ENCODE measurements around the gene ADAP1.
"Not testable (repeated sequence)": the region's sequence is repeated elsewhere in the genome, so short reads cannot be mapped to it uniquely, and the experiment has no call there.

Gene ADAP1

DNA sequence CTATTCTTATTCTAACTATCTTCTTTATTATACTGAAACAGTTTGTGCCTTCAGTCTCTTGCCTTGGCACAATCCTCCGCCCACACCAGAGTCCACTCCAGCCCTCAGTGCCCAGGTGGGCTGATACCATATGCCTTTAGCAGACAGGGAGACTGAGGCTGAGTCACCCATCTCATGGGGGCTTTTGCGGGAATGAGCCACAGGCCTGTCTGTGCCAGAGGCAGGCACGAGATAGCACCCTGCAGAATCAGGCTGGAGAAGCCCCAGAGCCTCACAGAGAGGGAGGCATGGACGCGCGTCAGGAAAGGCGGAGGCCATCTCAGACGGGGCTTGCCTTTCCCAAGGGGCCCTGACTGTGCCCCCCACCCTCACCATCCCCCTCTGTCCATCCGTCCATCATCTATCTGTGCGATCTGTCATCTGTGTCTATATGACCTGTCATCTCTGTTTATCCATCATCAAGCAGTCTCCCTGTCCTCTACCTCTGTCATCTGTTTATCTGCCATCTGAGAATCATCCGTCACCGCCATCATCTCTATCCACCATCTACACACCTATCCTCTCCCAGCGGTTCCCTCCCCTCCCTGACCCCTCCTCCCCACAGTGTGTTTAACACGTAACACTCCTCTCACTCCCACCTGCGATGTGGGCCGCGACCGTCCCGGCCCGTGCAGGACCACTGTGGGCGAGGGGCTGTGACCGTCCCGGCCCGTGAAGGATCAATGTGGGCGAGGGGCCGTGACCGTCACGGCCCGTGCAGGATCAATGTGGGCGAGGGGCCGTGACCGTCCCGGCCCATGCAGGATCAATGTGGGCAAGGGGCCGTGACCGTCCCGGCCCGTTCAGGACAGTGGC is 7.3 kb upstream of the ADAP1 start:
- Histone ChIP-seq H3K79me1 (ENCODE audit: low read length) (no peaks in the 10 kb centered on the region), H2BK120ac (ENCODE audit: insufficient read depth, low read length, poor library complexity) (no peak overlapping the region), H3K23ac (ENCODE audit: low read length) (no peak overlapping the region), H3K27ac (ENCODE audit: low read depth, low read length) (no peak overlapping the region), H3K4me1 (ENCODE audit: control insufficient read depth in 1 of 2, insufficient read depth in 2 of 2, low read length in 2 of 2) (peaks cover 3 to 12% of the 10 kb centered on the region in 2 experiments), H4K12ac (ENCODE audit: low read depth, low read length) (no peak overlapping the region), H3K4me2 (ENCODE audit: low read length) (no peak overlapping the region), H2AK5ac (ENCODE audit: low read length) (no peak overlapping the region), H3K27me3 (ENCODE audit: insufficient read depth, low read length) (no peaks in the 10 kb centered on the region), H3K79me2 (ENCODE audit: control insufficient read depth, insufficient read depth, low read length, poor library complexity) (no peaks in the 10 kb centered on the region), H3K36me3 (ENCODE audit: control insufficient read depth in 1 of 2, insufficient read depth in 2 of 2, low read length in 2 of 2) (peaks cover 2 to 4% of the 10 kb centered on the region in 2 experiments), H3K4ac (ENCODE audit: low read depth, low read length) (no peak overlapping the region), H4K8ac (ENCODE audit: low read depth, low read length) (no peak overlapping the region), H3K4me3 (ENCODE audit: low read depth, low read length) (peak overlapping the region; percentile 4), H3K18ac (ENCODE audit: low read length) (no peak overlapping the region), H3K9me3 (ENCODE audit: insufficient read depth, low read depth, low read length) (no peaks in the 10 kb centered on the region), H2BK12ac (ENCODE audit: low read length) (no peak overlapping the region), H2AFZ (ENCODE audit: insufficient read depth, low read length, poor library complexity) (no peak overlapping the region), H4K91ac (ENCODE audit: low read depth, low read length) (no peak overlapping the region), H3K14ac (ENCODE audit: low read length) (no peak overlapping the region), H2BK5ac (ENCODE audit: low read depth, low read length, poor library complexity) (no peak overlapping the region), H3K9ac (ENCODE audit: low read length) (no peak overlapping the region)
- DNase-seq = no peak
- WGBS (ENCODE audit: extremely low coverage, insufficient coverage, insufficient read length) = no CpG with 5 or more reads among the region's 37 CpGs

DNA sequence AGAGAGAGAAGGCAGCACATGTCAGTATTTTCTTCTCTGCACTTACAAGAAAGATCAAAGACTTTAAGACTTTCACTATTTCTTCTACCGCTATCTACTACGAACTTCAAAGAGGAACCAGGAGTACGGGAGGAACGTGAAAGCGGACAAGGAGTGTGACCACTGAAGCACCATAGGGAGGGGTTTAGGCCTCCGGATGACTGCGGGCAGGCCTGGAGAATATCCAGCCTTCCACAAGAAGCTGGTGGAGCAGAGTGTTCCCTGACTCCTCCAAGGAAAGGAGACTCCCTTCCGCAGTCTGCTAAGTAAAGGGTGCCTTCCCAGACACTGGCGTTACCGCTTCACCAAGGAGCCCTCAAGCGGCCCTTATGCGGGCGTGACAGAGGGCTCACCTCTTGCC is 6.5 kb upstream of the ADAP1 start:
- H4K8ac ChIP-seq (ENCODE audit: low read depth, low read length); H3K27ac ChIP-seq (ENCODE audit: low read depth, low read length); H3K9me3 ChIP-seq (ENCODE audit: insufficient read depth, low read depth, low read length); H2AK5ac ChIP-seq (ENCODE audit: low read length); H2BK120ac ChIP-seq (ENCODE audit: insufficient read depth, low read length, poor library complexity); DNase-seq; H3K27me3 ChIP-seq (ENCODE audit: insufficient read depth, low read length); H3K4me3 ChIP-seq (ENCODE audit: low read depth, low read length); H3K36me3 ChIP-seq (ENCODE audit: control insufficient read depth in 1 of 2, insufficient read depth in 2 of 2, low read length in 2 of 2); H3K14ac ChIP-seq (ENCODE audit: low read length); H4K91ac ChIP-seq (ENCODE audit: low read depth, low read length); H3K4ac ChIP-seq (ENCODE audit: low read depth, low read length); H2BK5ac ChIP-seq (ENCODE audit: low read depth, low read length, poor library complexity); H3K79me1 ChIP-seq (ENCODE audit: low read length); H4K12ac ChIP-seq (ENCODE audit: low read depth, low read length); H3K23ac ChIP-seq (ENCODE audit: low read length); H3K9ac ChIP-seq (ENCODE audit: low read length); H3K18ac ChIP-seq (ENCODE audit: low read length); H2AFZ ChIP-seq (ENCODE audit: insufficient read depth, low read length, poor library complexity); H2BK12ac ChIP-seq (ENCODE audit: low read length); H3K4me2 ChIP-seq (ENCODE audit: low read length); H3K79me2 ChIP-seq (ENCODE audit: control insufficient read depth, insufficient read depth, low read length, poor library complexity): not testable (repeated sequence)
- peaks cover 3 to 12% of the 10 kb centered on the region in 2 experiments for H3K4me1 ChIP-seq (ENCODE audit: control insufficient read depth in 1 of 2, insufficient read depth in 2 of 2, low read length in 2 of 2)
- WGBS (ENCODE audit: extremely low coverage, insufficient coverage, insufficient read length) = no CpG with 5 or more reads among the region's 13 CpGs

- H3K4me3 ChIP-seq (ENCODE audit: low read depth, low read length) = no peak overlapping the region
- H3K18ac ChIP-seq (ENCODE audit: low read length) = no peak overlapping the region
- peaks cover 3 to 11% of the 10 kb centered on the region in 2 experiments for H3K4me1 ChIP-seq (ENCODE audit: control insufficient read depth in 1 of 2, insufficient read depth in 2 of 2, low read length in 2 of 2)
- H3K9ac ChIP-seq (ENCODE audit: low read length) = no peak overlapping the region
- no peak overlapping the region for H3K23ac ChIP-seq (ENCODE audit: low read length)
- no peak overlapping the region for H3K27ac ChIP-seq (ENCODE audit: low read depth, low read length)
- no peak overlapping the region for H4K91ac ChIP-seq (ENCODE audit: low read depth, low read length)
- no peak overlapping the region for H2AFZ ChIP-seq (ENCODE audit: insufficient read depth, low read length, poor library complexity)
- no peaks in the 10 kb centered on the region for H3K36me3 ChIP-seq (ENCODE audit: control insufficient read depth in 1 of 2, insufficient read depth in 2 of 2, low read length in 2 of 2)
- H4K12ac ChIP-seq (ENCODE audit: low read depth, low read length) = no peak overlapping the region
- no peaks in the 10 kb centered on the region for H3K27me3 ChIP-seq (ENCODE audit: insufficient read depth, low read length)
- H3K79me2 ChIP-seq (ENCODE audit: control insufficient read depth, insufficient read depth, low read length, poor library complexity) = no peaks in the 10 kb centered on the region
- no peaks in the 10 kb centered on the region for H3K9me3 ChIP-seq (ENCODE audit: insufficient read depth, low read depth, low read length)
- no peak overlapping the region for H2BK5ac ChIP-seq (ENCODE audit: low read depth, low read length, poor library complexity)
- no peak overlapping the region for H3K4me2 ChIP-seq (ENCODE audit: low read length)
- H2BK120ac ChIP-seq (ENCODE audit: insufficient read depth, low read length, poor library complexity) = no peak overlapping the region
- no CpG with 5 or more reads among the region's 31 CpGs for WGBS (ENCODE audit: extremely low coverage, insufficient coverage, insufficient read length)
- no peak overlapping the region for H3K14ac ChIP-seq (ENCODE audit: low read length)
- H4K8ac ChIP-seq (ENCODE audit: low read depth, low read length) = no peak overlapping the region
- H2BK12ac ChIP-seq (ENCODE audit: low read length) = no peak overlapping the region
- no peak overlapping the region for H2AK5ac ChIP-seq (ENCODE audit: low read length)
- H3K4ac ChIP-seq (ENCODE audit: low read depth, low read length) = no peak overlapping the region
- DNase-seq = no peak
- H3K79me1 ChIP-seq (ENCODE audit: low read length) = no peaks in the 10 kb centered on the region
These were observed 5.9 kb upstream of the ADAP1 start for GRCh38 chr7:960269-960871.

GRCh38 chr7:959740-960139 is 5.3 kb upstream of the ADAP1 start:
- H3K9ac ChIP-seq (ENCODE audit: low read length); H3K4me3 ChIP-seq (ENCODE audit: low read depth, low read length); H3K4me1 ChIP-seq (ENCODE audit: control insufficient read depth in 1 of 2, insufficient read depth in 2 of 2, low read length in 2 of 2); H3K18ac ChIP-seq (ENCODE audit: low read length); H2BK12ac ChIP-seq (ENCODE audit: low read length); H3K79me2 ChIP-seq (ENCODE audit: control insufficient read depth, insufficient read depth, low read length, poor library complexity); H2BK120ac ChIP-seq (ENCODE audit: insufficient read depth, low read length, poor library complexity); H3K4ac ChIP-seq (ENCODE audit: low read depth, low read length); H2AK5ac ChIP-seq (ENCODE audit: low read length); H4K8ac ChIP-seq (ENCODE audit: low read depth, low read length); H3K27ac ChIP-seq (ENCODE audit: low read depth, low read length); H2AFZ ChIP-seq (ENCODE audit: insufficient read depth, low read length, poor library complexity); H2BK5ac ChIP-seq (ENCODE audit: low read depth, low read length, poor library complexity); H3K14ac ChIP-seq (ENCODE audit: low read length); H3K23ac ChIP-seq (ENCODE audit: low read length); H3K4me2 ChIP-seq (ENCODE audit: low read length); H3K79me1 ChIP-seq (ENCODE audit: low read length); H3K27me3 ChIP-seq (ENCODE audit: insufficient read depth, low read length); H4K91ac ChIP-seq (ENCODE audit: low read depth, low read length); H4K12ac ChIP-seq (ENCODE audit: low read depth, low read length); H3K9me3 ChIP-seq (ENCODE audit: insufficient read depth, low read depth, low read length); DNase-seq; H3K36me3 ChIP-seq (ENCODE audit: control insufficient read depth in 1 of 2, insufficient read depth in 2 of 2, low read length in 2 of 2): not testable (repeated sequence)
- WGBS (ENCODE audit: extremely low coverage, insufficient coverage, insufficient read length) = no CpG with 5 or more reads among the region's 10 CpGs
